NCI-H748 treated with DMSO at 0.1 percent for 48 hours (cell line): ENCODE measurements around the gene COA8.

ENCODE experiments used
- DNase-seq: peaks from one replicate; lab custom pipeline; 2025; lab: John Stamatoyannopoulos, UW

Gene COA8

DNA sequence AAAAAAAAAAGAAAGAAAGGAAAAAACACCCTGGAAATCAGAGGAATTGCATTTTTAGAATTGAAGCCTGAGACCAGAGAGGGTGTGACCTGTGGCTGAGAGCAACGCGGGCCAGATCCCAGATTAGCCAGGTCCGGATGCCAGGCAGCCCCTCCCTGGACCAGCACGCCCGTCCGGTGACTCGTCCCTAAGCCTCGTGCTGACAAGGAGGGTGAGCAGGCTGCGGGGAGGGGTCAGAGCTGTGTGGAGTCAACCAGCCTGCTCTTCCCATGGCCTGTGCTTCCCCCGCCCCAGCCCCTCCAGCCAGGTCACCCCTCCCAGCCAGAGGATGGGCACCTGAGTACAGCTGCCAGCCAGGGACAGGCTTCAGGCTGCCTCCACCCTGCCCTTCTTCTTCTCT is 62.1 kb downstream of the COA8 start:
- DNase-seq: no peak

GRCh38 chr14:103625356-103626095 is 62.8 kb downstream of the COA8 start:
- DNase-seq: no peak

GRCh38 chr14:103626146-103626850 is 63.5 kb downstream of the COA8 start:
- no peak for DNase-seq

DNA sequence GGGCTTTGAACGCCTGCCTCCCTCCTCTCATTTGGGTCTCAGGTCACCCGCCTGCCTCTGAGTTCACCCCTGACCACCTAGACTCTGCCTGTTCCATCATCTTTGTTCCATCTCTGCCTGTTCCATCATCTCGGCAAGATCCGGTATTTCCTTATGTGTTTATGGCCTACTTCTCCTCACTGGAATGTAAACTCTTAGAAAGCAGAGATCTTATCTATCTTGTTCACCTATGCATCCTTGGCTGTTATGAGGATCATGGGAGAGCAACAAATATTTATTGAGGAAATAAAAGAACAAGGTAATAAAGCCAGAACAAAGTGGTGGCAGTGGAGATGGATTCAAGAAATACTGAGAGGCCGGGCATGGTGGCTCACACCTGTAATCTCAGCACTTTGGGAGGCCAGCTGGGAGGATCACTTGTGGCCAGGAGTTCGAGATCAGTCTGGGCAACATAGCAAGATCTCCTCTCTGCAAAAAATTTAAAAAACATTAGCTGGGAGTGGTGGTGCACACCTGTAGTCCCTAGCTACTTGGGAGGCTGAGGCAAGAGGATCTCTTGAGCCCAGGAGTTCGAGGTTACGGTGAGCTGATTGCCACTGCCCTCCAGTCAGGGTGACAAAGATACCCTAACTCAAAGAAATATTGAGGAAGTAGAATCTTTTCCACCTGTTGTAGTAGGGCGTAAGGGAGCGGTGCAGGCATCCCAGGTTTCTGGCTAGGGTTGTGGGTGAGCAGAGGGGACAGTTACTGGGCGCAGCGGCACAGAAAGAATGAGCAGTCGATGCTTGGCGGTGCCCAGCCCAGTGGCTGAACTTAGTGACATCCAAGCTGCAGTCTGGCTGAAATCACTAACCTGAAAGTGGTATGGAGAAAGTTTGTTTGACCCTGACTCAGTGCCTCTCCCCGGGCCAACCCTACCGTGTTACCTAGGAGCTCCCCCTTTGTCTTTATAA is 64.6 kb downstream of the COA8 start:
- no peak for DNase-seq

GRCh38 chr14:103628221-103628683 is 65.5 kb downstream of the COA8 start:
- DNase-seq: no peak

DNA sequence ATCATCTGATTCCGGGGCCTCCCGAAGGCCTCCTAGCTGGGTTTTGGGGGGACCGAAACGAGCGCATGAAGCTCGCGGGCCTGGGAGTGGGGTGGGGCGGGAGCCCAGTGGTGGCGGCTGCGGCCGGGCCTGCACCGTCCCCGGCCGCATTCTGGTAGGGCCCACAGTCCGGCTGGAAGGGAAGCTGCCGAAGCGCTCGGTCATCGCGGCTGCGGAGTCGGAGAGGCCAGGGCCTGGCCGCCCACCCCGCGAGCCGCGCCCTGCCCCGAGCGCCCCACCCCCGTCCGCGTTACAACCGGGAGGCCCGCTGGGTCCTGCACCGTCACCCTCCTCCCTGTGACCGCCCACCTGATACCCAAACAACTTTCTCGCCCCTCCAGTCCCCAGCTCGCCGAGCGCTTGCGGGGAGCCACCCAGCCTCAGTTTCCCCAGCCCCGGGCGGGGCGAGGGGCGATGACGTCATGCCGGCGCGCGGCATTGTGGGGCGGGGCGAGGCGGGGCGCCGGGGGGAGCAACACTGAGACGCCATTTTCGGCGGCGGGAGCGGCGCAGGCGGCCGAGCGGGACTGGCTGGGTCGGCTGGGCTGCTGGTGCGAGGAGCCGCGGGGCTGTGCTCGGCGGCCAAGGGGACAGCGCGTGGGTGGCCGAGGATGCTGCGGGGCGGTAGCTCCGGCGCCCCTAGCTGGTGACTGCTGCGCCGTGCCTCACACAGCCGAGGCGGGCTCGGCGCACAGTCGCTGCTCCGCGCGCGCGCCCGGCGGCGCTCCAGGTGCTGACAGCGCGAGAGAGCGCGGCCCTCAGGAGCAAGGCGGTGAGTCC is 66.1 kb downstream of the COA8 start, which contains the start of gene KLC1:
Gene KLC1, plus strand, starts transcription at position 528 of the 819 bp plus-strand sequence. CDS start 25,354 bp downstream, outside the sequence.
- no peak for DNase-seq

DNA sequence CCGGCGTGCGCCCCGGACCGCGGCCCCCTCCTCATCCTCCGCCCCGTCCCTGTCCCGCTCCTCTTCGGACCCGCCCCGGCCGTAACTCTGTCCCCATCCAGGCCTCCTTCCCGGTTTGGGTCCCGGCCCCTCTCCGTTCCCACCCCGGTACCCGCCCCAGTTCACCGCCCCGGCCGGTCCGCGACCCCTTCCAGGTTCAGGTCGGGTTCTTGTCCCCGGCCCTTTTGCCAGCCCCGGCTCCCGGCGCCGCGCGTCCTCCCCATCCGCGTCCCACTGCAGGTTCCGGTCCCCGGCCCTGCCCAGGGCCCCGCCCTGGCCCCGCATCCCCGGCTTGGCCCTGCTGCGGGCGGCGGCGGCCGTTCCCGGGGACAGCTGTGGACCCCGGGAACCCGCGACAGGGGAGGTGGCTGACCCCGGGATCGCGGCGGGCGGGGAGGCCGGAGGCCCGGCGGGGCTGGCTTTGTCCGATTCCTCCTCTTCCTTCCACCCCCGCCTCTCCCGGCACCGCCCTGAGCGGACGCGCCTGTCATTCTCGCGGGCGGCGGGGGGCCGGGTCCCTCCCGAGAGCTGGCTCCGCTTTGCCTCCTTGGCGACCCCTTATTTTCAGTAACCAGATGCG is 66.9 kb downstream of the COA8 start:
- no peak for DNase-seq

DNA sequence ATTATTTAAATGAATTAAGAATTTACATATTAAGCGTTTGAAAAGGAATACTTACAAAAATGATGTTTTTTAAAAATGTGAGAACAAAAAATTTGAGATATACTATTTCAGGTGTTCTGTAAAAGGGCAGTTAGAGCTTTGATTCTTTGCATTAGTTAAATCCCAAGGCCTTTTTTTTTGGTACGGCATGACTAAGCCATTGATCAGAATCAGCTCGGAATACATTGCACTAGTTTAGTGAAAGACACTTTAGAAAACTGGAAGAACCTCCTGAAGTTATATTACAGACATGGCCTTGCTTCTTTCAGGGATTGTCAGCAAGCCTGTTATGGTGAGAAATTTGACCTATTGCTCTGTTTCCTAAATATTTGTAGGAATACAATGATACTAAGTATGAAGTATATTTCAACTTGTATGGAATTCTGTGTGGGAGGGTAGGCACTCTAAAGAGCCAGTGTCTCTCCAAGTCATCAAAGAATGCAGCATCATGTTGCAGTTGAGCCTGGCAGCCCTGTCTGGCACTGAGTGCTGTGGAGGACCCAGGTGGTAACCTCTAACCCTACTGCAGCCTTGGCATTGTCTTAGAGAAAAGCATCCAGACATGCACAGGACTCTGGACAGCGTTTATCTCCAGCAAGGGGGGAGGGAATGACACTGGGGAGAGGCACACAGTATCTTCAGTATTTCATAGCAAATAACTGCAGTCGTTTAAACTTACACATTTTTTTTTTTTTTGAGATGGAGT is 67.8 kb downstream of the COA8 start:
- no peak for DNase-seq

DNA sequence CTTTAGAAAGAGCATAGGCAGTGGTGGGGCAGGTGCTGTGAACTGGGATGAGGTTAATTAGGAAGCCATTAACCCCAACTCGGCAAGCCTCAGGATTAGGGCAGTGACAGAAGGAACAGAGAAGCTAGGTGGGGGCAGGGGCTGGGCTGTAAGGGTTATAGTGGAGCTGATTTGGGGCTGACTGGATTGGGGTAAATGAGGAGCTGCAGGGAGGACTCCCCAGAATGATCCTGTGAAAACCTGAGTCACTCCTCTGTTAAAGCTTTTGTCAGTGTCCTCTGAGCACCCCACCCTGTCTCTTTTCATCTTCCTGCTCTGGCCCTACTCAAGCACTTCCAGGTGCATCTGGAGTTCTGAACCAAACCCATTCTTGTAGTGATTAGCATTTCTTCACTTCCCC is 70.6 kb downstream of the COA8 start:
- no peak for DNase-seq

- DNase-seq: no peak
These were observed 71.4 kb downstream of the COA8 start for GRCh38 chr14:103634156-103634555.

DNA sequence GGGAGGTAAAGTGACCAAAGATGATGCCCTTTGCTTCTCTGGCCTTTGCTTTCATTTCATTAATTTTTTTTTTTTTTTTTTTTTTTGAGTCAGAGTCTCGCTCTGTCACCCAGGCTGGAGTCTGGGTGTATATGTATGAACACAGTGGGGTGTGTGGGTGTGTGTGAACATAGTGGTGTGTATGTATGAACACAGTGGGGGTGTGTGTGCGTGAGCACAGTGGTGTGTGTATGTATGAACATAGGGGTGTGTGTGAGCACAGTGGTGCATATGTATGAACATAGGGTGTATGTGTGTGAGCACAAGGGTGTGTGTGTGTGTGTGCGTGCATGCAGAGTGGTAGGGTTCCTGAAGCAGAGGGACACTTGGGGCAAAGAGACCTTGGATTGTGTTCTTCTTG is 75.8 kb downstream of the COA8 start:
- no peak for DNase-seq
